K562 (cell line): ENCODE data around the gene GCK. TPM values are rescaled to one million over a fixed set of nuclear protein-coding genes. Genes with fewer than 3 reads are reported as not detected.

ENCODE experiments used
- ATAC-seq: fragments of 200-7000 bp; cut with Tn5 transposase; 3 replicates; pipeline ENCODE4 v1.9.1; 2020; ENCODE audit warnings: moderate library complexity
- BruUV-seq: library from RNA; stranded (reverse); fragments of 400-500 nt; replicated peaks from 2 replicates; lab custom pipeline; 2021; lab: Mats Ljungman, UMichigan
- CTCF ChIA-PET: fragments of 300-600 bp; formaldehyde crosslinking; extraction: SDS; loops from one replicate; lab custom pipeline; 2021; ENCODE audit warnings: low intra/inter-chr PET ratio; lab: Yijun Ruan, JAX
- POLR2A ChIA-PET: fragments of 300-600, 350-650 bp; sonication (Branson Sonifier 250); formaldehyde crosslinking; extraction: SDS; loops from one replicate; lab custom pipeline; 2021; ENCODE audit warnings: antibody characterized with exemption, inconsistent platforms; lab: Yijun Ruan, JAX
- DNase-seq, 4 experiments: peaks; one replicate each; pipeline versions ENCODE4 v3.0.0 to v3.0.0-alpha.2; 2011 to 2018; ENCODE audit warnings: low spot score in 3 of 4, mixed read lengths in 3 of 4; ENCODE audit errors: extremely low read depth in 1 of 4
- FAIRE-seq: peaks from 2 replicates; lab custom pipeline; 2011; peaks lifted over from hg19 to GRCh38; lab: Jason Lieb, UNC
- H2AFZ ChIP-seq: 2 replicates; pipeline ENCODE4 v1.6.0; 2011; ENCODE audit warnings: low read depth, low read length, control low read depth, inconsistent platforms
- H3K27ac ChIP-seq: fragments of 200-600 bp; 3 replicates; pipeline ENCODE4 v1.8.0; 2011; ENCODE audit warnings: low read depth, mild to moderate bottlenecking, control low read depth, inconsistent platforms, low read length, moderate library complexity, mixed read lengths; ENCODE audit errors: extremely low read depth
- H3K27me3 ChIP-seq, 2 experiments: fragments of 300-600 bp in 1 of 2; 2 replicates in 1 of 2; 3 replicates in 1 of 2; pipeline versions ENCODE4 v1.6.0 to v1.8.0; 2011; ENCODE audit warnings: inconsistent platforms in 2 of 2, low read length in 2 of 2, mild to moderate bottlenecking in 1 of 2, mixed read lengths in 1 of 2, moderate library complexity in 1 of 2; ENCODE audit not compliant: control insufficient read depth in 2 of 2, insufficient read depth in 2 of 2
- H3K36me3 ChIP-seq: fragments of 300-600 bp; 3 replicates; pipeline ENCODE4 v1.8.0; 2011; ENCODE audit warnings: mild to moderate bottlenecking, low read length, inconsistent platforms; ENCODE audit not compliant: control insufficient read depth, insufficient read depth
- H3K4me1 ChIP-seq, 2 experiments: fragments of 200-600 bp in 1 of 2; replicated peaks in 1 of 2; 2 replicates in 1 of 2; 3 replicates in 1 of 2; pipeline versions ENCODE4 v1.5.1 to v1.8.0; 2011; ENCODE audit warnings: inconsistent platforms in 2 of 2, low read length in 2 of 2, mild to moderate bottlenecking in 1 of 2, mixed read lengths in 1 of 2, moderate library complexity in 1 of 2; ENCODE audit not compliant: control insufficient read depth in 2 of 2, insufficient read depth in 2 of 2
- H3K4me2 ChIP-seq: 2 replicates; pipeline ENCODE4 v1.6.1; 2011; ENCODE audit warnings: low read length, control low read depth, inconsistent platforms, mixed read lengths; ENCODE audit not compliant: insufficient read depth
- H3K4me3 ChIP-seq: fragments of 200-600 bp; sonication (generic), shearing (Covaris generic); 2 replicates; pipeline ENCODE4 v1.5.1; 2016; ENCODE audit warnings: control low read depth, inconsistent platforms
- H3K79me2 ChIP-seq: fragments of 200-600 bp; 3 replicates; pipeline ENCODE4 v1.8.0; 2011; ENCODE audit warnings: low read length, inconsistent platforms; ENCODE audit not compliant: control insufficient read depth, insufficient read depth
- H3K9ac ChIP-seq, 2 experiments: 2 replicates each; pipeline versions ENCODE4 v1.6.0 to v1.6.1; 2011; ENCODE audit warnings: low read depth in 2 of 2, low read length in 2 of 2, control low read depth in 1 of 2, inconsistent platforms in 1 of 2, mild to moderate bottlenecking in 1 of 2, mixed read lengths in 1 of 2; ENCODE audit not compliant: insufficient read depth in 1 of 2
- H3K9me1 ChIP-seq: one replicate; pipeline ENCODE4 v1.6.0; 2011; ENCODE audit warnings: inconsistent platforms, mild to moderate bottlenecking, low read length, moderate library complexity; ENCODE audit not compliant: control insufficient read depth, insufficient read depth
- H3K9me3 ChIP-seq: replicated peaks from 2 replicates; pipeline ENCODE4 v1.5.1; 2011; ENCODE audit warnings: low read depth, low read length, inconsistent platforms; ENCODE audit not compliant: control insufficient read depth, insufficient read depth
- H4K20me1 ChIP-seq: replicated peaks from 2 replicates; pipeline ENCODE4 v1.6.1; 2011; ENCODE audit warnings: low read length, inconsistent platforms, mixed read lengths; ENCODE audit not compliant: control insufficient read depth, insufficient read depth
- CHAMP1 ChIP-seq: fragments of 450-650 bp; IDR thresholded peaks from 2 replicates; pipeline ENCODE4 v1.6.1; 2016; ENCODE audit warnings: mild to moderate bottlenecking
- SPI1 ChIP-seq: IDR thresholded peaks from 2 replicates; pipeline ENCODE4 v1.6.1; 2011; ENCODE audit warnings: low read depth, low read length, control low read depth, borderline replicate concordance
- STAG1 ChIP-seq: sonication (generic); formaldehyde crosslinking; IDR thresholded peaks from 2 replicates; pipeline ENCODE4 v1.5.0; 2020; ENCODE audit warnings: missing genetic modification reagents, borderline replicate concordance
- XRCC4 ChIP-seq: IDR thresholded peaks from one replicate; pipeline ENCODE4 v1.6.1; 2011; ENCODE audit not compliant: insufficient read depth, insufficient read length; ENCODE audit errors: extremely low read depth
- ZNF146 ChIP-seq: IDR thresholded peaks from one replicate; pipeline ENCODE4 v1.6.1; 2018; ENCODE audit warnings: missing compliant biosample characterization; ENCODE audit not compliant: unreplicated experiment
- WGBS: fragments of 100-300 bp; shearing (Covaris generic); methylation state at CpG from one replicate; pipeline ENCODE4 v1.1.6; 2016; ENCODE audit warnings: low coverage, mixed read lengths; ENCODE audit not compliant: insufficient coverage; ENCODE audit errors: missing lambda C conversion rate; 5-methylcytosine and 5-hydroxymethylcytosine counted together
- in situ Hi-C: fragments of 300-500 bp; cut with MboI; formaldehyde crosslinking; loops from 4 replicates; pipeline ENCODE4 v1.15.0; 2018; ENCODE audit warnings: inconsistent platforms, mixed read lengths
- intact Hi-C: fragments of 100-400 bp; cut with micrococcal nuclease; formaldehyde crosslinking; loops from 2 replicates; pipeline ENCODE4 v1.14.2; 2022
- polyA plus RNA-seq, 8 experiments: library from polyadenylated mRNA; depleted of rRNA in 4 of 8; stranded (reverse) in 5 of 8; unstranded in 3 of 8; fragments of >200 nt; fragmentation: Nextera tagmentation in 2 of 8; fragmentation: Illumina TruSeq in 1 of 8; extraction: Ambion mirVana in 2 of 8; extraction: Trizol in 1 of 8; gene quantifications; 2 replicates each; pipeline versions ENCODE4 v1.2.1 to v1.2.3, GENCODE V29; 2011 to 2014; ENCODE audit warnings: inconsistent platforms in 1 of 8, missing spikeins in 1 of 8
- total RNA-seq, 7 experiments: library from RNA; depleted of rRNA in 6 of 7; stranded (reverse); fragments of >200 nt in 6 of 7; fragmentation: Illumina TruSeq in 2 of 7; extraction: Trizol in 2 of 7; gene quantifications; 2 replicates each; pipeline versions ENCODE4 v1.2.1 to v1.2.3, GENCODE V29; 2011 to 2021; ENCODE audit warnings: low replicate concordance in 1 of 7
- TF ChIP-seq, protein P1 (sequence below): fragments of 450-650 bp; formaldehyde crosslinking; IDR thresholded peaks from 2 replicates; pipeline ENCODE4 v1.4.0; 2020; ENCODE audit warnings: mild to moderate bottlenecking, moderate library complexity

Gene GCK
- total and polyA plus RNA-seq, 9 of the 15 experiments (the other 6 are each of a cell fraction or from before 2014, with no cell fraction given), result 0.11 to 0.55 (median 0.16) TPM; not detected in 3

GRCh38 chr7:44097064-44097932 lies 91.9 kb downstream of the GCK start:
- peaks cover 0 to 11% of the 10 kb centered on the region in 2 experiments; a peak in 4 of 5 replicates for H3K4me1 ChIP-seq
- DNase-seq, result no peak

More at GRCh38 chr7:44097064-44097932, 91.9 kb downstream of the GCK start:
- Histone ChIP-seq H3K27ac (no peak overlapping the region), H3K9ac (peak overlapping the region in 1 of 2 experiments; percentile 55; a peak in 1 of 4 replicates), H3K4me3 (no peak overlapping the region), H3K79me2 (no peaks in the 10 kb centered on the region)
- FAIRE-seq, result no peak
- in situ Hi-C loops, result no loop called here
- no peak for ATAC-seq
- no peak for TF ChIP-seq XRCC4
- TF ChIP-seq, protein P1, sequence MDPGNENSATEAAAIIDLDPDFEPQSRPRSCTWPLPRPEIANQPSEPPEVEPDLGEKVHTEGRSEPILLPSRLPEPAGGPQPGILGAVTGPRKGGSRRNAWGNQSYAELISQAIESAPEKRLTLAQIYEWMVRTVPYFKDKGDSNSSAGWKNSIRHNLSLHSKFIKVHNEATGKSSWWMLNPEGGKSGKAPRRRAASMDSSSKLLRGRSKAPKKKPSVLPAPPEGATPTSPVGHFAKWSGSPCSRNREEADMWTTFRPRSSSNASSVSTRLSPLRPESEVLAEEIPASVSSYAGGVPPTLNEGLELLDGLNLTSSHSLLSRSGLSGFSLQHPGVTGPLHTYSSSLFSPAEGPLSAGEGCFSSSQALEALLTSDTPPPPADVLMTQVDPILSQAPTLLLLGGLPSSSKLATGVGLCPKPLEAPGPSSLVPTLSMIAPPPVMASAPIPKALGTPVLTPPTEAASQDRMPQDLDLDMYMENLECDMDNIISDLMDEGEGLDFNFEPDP (CRISPR knock-in tag), result no peak
- peak; percentile 29; the same call in 1 of the 2 replicates for TF ChIP-seq SPI1
- no peak for TF ChIP-seq STAG1 (CRISPR knock-in tag)
- TF ChIP-seq ZNF146 (CRISPR knock-in tag), result no peak
- TF ChIP-seq CHAMP1, result no peak
- TF ChIP-seq, all 486 proteins: peak for 1
- Histone ChIP-seq H3K9me3 (no peaks in the 10 kb centered on the region), H3K9me1 (no peaks in the 10 kb centered on the region), H2AFZ (no peak overlapping the region), H3K36me3 (no peaks in the 10 kb centered on the region), H4K20me1 (no peaks in the 10 kb centered on the region), H3K27me3 (peaks cover 0 to 5% of the 10 kb centered on the region in 2 experiments; a peak in 1 of 5 replicates), H3K4me2 (no peak overlapping the region)
- WGBS, result 56% methylated on average over 8 of the region's 9 CpGs
- no TSS peak for BruUV-seq
- intact Hi-C loops, result no loop called here
- CTCF ChIA-PET, result no interaction called here
- POLR2A ChIA-PET, result interaction anchor here (0.7 to 3.2 kb wide), 2 partner anchors 17 to 25 kb away, joined by 5 to 13 read pairs; no protein-coding TSS in a partner anchor
